Panc1 (cell line): ENCODE measurements around the gene CD300E. TPM values are rescaled to one million over a fixed set of nuclear protein-coding genes. Genes with fewer than 3 reads are reported as not detected.

Source experiments
- ATAC-seq: fragments of 200-7000 bp; cut with Tn5 transposase; 2 replicates; pipeline ENCODE4 v1.9.1; 2020; ENCODE audit warnings: mild to moderate bottlenecking, moderate library complexity
- BruUV-seq: library from RNA; stranded (reverse); fragments of 400-500 nt; replicated peaks from 2 replicates; lab custom pipeline; 2021; lab: Mats Ljungman, UMichigan
- CTCF ChIA-PET: fragments of 300-600 bp; sonication (Branson Sonifier 250); formaldehyde crosslinking; loops from one replicate; lab custom pipeline; 2022; ENCODE audit warnings: antibody characterized with exemption; lab: Charles Lee
- POLR2A ChIA-PET: fragments of 300-600 bp; sonication (Branson Sonifier 250); formaldehyde crosslinking; loops from one replicate; lab custom pipeline; 2022; ENCODE audit warnings: antibody characterized with exemption; lab: Charles Lee
- DNase-seq: peaks from one replicate; pipeline ENCODE4 v3.0.0-alpha.2; 2010; ENCODE audit warnings: low read depth, low spot score
- H3K27ac ChIP-seq: 2 replicates; pipeline ENCODE4 v1.5.1; 2011; ENCODE audit warnings: mild to moderate bottlenecking, low read length, inconsistent platforms
- H3K27me3 ChIP-seq: fragments of 200-500 bp; sonication (Bioruptor generic); 2 replicates; pipeline ENCODE4 v1.6.0; 2014; ENCODE audit warnings: low read length, inconsistent platforms; ENCODE audit not compliant: control insufficient read depth, insufficient read depth
- H3K36me3 ChIP-seq: fragments of 200-500 bp; sonication (Bioruptor generic); 2 replicates; pipeline ENCODE4 v1.5.1; 2014; ENCODE audit warnings: inconsistent platforms, mild to moderate bottlenecking, low read length, moderate library complexity; ENCODE audit not compliant: control insufficient read depth, insufficient read depth
- H3K4me1 ChIP-seq: 2 replicates; pipeline ENCODE4 v1.5.1; 2011; ENCODE audit warnings: inconsistent platforms, mild to moderate bottlenecking, low read length, moderate library complexity; ENCODE audit not compliant: control insufficient read depth, insufficient read depth
- H3K4me3 ChIP-seq, 2 experiments: 2 replicates each; pipeline ENCODE4 v1.5.1; 2011 to 2012; ENCODE audit warnings: low read depth in 2 of 2, low read length in 2 of 2, mild to moderate bottlenecking in 2 of 2, inconsistent platforms in 1 of 2, moderate library complexity in 1 of 2
- H3K9me3 ChIP-seq: fragments of 200-500 bp; sonication (Bioruptor generic); 2 replicates; pipeline ENCODE4 v1.5.1; 2014; ENCODE audit warnings: low read depth, mild to moderate bottlenecking, inconsistent platforms, low read length, moderate library complexity; ENCODE audit not compliant: control insufficient read depth, insufficient read depth
- POLR2AphosphoS5 ChIP-seq: IDR thresholded peaks from 2 replicates; pipeline ENCODE4 v1.6.1; 2012; ENCODE audit warnings: mild to moderate bottlenecking, low read depth, low read length, moderate library complexity
- SIN3A ChIP-seq: IDR thresholded peaks from 2 replicates; pipeline ENCODE4 v1.6.1; 2012; ENCODE audit warnings: low read depth, mild to moderate bottlenecking, low read length, moderate library complexity, borderline replicate concordance; ENCODE audit not compliant: insufficient read depth
- TCF7L2 ChIP-seq: IDR thresholded peaks from 2 replicates; pipeline ENCODE4 v1.6.1; 2011; ENCODE audit warnings: mild to moderate bottlenecking, low read depth, low read length, inconsistent platforms
- in situ Hi-C: cut with HindIII; loops from 2 replicates; pipeline ENCODE4 v1.10.0; 2016; ENCODE audit warnings: low sequenced_read_pairs, low pct_unique_long_range_greater_than_20kb
- intact Hi-C: fragments of 100-400 bp; cut with micrococcal nuclease; formaldehyde crosslinking; loops from one replicate; pipeline ENCODE4 v1.10.0; 2022; ENCODE audit not compliant: unreplicated experiment
- total RNA-seq: library from RNA; stranded (reverse); gene quantifications from one replicate; pipeline ENCODE4 v1.2.1, GENCODE V29; 2021; ENCODE audit not compliant: unreplicated experiment
- TF ChIP-seq, protein P1 (sequence below), 2 experiments: IDR thresholded peaks; 2 replicates each; pipeline ENCODE4 v1.6.1; 2011 to 2012; ENCODE audit warnings: low read depth in 2 of 2, control low read depth in 1 of 2, low read length in 1 of 2, mild to moderate bottlenecking in 1 of 2, moderate library complexity in 1 of 2; ENCODE audit not compliant: insufficient read depth in 1 of 2
- TF ChIP-seq, protein P2 (sequence below): fragments of 450-650 bp; IDR thresholded peaks from 2 replicates; pipeline ENCODE4 v1.5.1; 2017; ENCODE audit warnings: mild to moderate bottlenecking

CD300E gene
- total RNA-seq, 1 experiment from 2014 or later: not detected

GRCh38 chr17:74643826-74644225, 20.3 kb upstream of the CD300E start:
- ChIA-PET CTCF (no interaction called here), POLR2A (no interaction called here)
- ATAC-seq (no peak), DNase-seq (no peak)
- no peak overlapping the region for H3K27ac ChIP-seq
- no peak overlapping the region for H3K4me3 ChIP-seq
- no peaks in the 10 kb centered on the region for H3K4me1 ChIP-seq
- BruUV-seq: no TSS peak
- H3K9me3 ChIP-seq: no peaks in the 10 kb centered on the region
- peaks cover 25% of the 10 kb centered on the region for H3K27me3 ChIP-seq
- no peaks in the 10 kb centered on the region for H3K36me3 ChIP-seq
- in situ Hi-C loops (no loop called here), intact Hi-C loops (loop anchor here (5.0 kb wide), 1 partner anchor 92 kb away; no protein-coding TSS in a partner anchor)
- TF ChIP-seq TCF7L2: no peak
- TF ChIP-seq, protein P1, sequence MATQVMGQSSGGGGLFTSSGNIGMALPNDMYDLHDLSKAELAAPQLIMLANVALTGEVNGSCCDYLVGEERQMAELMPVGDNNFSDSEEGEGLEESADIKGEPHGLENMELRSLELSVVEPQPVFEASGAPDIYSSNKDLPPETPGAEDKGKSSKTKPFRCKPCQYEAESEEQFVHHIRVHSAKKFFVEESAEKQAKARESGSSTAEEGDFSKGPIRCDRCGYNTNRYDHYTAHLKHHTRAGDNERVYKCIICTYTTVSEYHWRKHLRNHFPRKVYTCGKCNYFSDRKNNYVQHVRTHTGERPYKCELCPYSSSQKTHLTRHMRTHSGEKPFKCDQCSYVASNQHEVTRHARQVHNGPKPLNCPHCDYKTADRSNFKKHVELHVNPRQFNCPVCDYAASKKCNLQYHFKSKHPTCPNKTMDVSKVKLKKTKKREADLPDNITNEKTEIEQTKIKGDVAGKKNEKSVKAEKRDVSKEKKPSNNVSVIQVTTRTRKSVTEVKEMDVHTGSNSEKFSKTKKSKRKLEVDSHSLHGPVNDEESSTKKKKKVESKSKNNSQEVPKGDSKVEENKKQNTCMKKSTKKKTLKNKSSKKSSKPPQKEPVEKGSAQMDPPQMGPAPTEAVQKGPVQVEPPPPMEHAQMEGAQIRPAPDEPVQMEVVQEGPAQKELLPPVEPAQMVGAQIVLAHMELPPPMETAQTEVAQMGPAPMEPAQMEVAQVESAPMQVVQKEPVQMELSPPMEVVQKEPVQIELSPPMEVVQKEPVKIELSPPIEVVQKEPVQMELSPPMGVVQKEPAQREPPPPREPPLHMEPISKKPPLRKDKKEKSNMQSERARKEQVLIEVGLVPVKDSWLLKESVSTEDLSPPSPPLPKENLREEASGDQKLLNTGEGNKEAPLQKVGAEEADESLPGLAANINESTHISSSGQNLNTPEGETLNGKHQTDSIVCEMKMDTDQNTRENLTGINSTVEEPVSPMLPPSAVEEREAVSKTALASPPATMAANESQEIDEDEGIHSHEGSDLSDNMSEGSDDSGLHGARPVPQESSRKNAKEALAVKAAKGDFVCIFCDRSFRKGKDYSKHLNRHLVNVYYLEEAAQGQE (IDR thresholded peaks at IDR 0.05; ENCODE audit: insufficient read depth in 1 of 2, low read depth in 2 of 2, low read length in 1 of 2): no peak
- no peak for TF ChIP-seq SIN3A

- Histone ChIP-seq H3K27me3 (peaks cover 26% of the 10 kb centered on the region), H3K4me3 (no peak overlapping the region), H3K27ac (no peak overlapping the region), H3K9me3 (no peaks in the 10 kb centered on the region), H3K36me3 (no peaks in the 10 kb centered on the region), H3K4me1 (no peaks in the 10 kb centered on the region)
- intact Hi-C loops (loop anchor here (5.0 kb wide), 1 partner anchor 91 kb away; no protein-coding TSS in a partner anchor), in situ Hi-C loops (no loop called here)
- ChIA-PET CTCF (no interaction called here), POLR2A (no interaction called here)
- DNase-seq: no peak
- TF ChIP-seq POLR2AphosphoS5 (no peak), SIN3A (no peak), TCF7L2 (no peak)
- TF ChIP-seq, protein P2, sequence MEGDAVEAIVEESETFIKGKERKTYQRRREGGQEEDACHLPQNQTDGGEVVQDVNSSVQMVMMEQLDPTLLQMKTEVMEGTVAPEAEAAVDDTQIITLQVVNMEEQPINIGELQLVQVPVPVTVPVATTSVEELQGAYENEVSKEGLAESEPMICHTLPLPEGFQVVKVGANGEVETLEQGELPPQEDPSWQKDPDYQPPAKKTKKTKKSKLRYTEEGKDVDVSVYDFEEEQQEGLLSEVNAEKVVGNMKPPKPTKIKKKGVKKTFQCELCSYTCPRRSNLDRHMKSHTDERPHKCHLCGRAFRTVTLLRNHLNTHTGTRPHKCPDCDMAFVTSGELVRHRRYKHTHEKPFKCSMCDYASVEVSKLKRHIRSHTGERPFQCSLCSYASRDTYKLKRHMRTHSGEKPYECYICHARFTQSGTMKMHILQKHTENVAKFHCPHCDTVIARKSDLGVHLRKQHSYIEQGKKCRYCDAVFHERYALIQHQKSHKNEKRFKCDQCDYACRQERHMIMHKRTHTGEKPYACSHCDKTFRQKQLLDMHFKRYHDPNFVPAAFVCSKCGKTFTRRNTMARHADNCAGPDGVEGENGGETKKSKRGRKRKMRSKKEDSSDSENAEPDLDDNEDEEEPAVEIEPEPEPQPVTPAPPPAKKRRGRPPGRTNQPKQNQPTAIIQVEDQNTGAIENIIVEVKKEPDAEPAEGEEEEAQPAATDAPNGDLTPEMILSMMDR: no peak
- TF ChIP-seq, protein P1 (IDR thresholded peaks at IDR 0.05; ENCODE audit: insufficient read depth in 1 of 2, low read depth in 2 of 2, low read length in 1 of 2): no peak
- ATAC-seq: no peak
- BruUV-seq: no TSS peak
These were observed 19.5 kb upstream of the CD300E start for GRCh38 chr17:74642995-74643394.
